ENCODE results near the gene LZTS3.

- TF ChIP-seq, protein P1, sequence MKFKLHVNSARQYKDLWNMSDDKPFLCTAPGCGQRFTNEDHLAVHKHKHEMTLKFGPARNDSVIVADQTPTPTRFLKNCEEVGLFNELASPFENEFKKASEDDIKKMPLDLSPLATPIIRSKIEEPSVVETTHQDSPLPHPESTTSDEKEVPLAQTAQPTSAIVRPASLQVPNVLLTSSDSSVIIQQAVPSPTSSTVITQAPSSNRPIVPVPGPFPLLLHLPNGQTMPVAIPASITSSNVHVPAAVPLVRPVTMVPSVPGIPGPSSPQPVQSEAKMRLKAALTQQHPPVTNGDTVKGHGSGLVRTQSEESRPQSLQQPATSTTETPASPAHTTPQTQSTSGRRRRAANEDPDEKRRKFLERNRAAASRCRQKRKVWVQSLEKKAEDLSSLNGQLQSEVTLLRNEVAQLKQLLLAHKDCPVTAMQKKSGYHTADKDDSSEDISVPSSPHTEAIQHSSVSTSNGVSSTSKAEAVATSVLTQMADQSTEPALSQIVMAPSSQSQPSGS (CRISPR knock-in tag; IDR thresholded peaks at IDR 0.05; ENCODE audit: borderline replicate concordance, low read depth), result no peak
- no peak for TF ChIP-seq NR2C2 (CRISPR knock-in tag; IDR thresholded peaks at IDR 0.05)
- TF ChIP-seq, protein P2, sequence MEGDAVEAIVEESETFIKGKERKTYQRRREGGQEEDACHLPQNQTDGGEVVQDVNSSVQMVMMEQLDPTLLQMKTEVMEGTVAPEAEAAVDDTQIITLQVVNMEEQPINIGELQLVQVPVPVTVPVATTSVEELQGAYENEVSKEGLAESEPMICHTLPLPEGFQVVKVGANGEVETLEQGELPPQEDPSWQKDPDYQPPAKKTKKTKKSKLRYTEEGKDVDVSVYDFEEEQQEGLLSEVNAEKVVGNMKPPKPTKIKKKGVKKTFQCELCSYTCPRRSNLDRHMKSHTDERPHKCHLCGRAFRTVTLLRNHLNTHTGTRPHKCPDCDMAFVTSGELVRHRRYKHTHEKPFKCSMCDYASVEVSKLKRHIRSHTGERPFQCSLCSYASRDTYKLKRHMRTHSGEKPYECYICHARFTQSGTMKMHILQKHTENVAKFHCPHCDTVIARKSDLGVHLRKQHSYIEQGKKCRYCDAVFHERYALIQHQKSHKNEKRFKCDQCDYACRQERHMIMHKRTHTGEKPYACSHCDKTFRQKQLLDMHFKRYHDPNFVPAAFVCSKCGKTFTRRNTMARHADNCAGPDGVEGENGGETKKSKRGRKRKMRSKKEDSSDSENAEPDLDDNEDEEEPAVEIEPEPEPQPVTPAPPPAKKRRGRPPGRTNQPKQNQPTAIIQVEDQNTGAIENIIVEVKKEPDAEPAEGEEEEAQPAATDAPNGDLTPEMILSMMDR (IDR thresholded peaks at IDR 0.05), result no peak
- TF ChIP-seq ZBTB43 (CRISPR knock-in tag; IDR thresholded peaks at IDR 0.05), result no peak
- TF ChIP-seq TEAD4 (CRISPR knock-in tag; IDR thresholded peaks at IDR 0.05), result no peak
- no peak for TF ChIP-seq FOXP1 (CRISPR knock-in tag; IDR thresholded peaks at IDR 0.05; ENCODE audit: borderline replicate concordance)
- TF ChIP-seq ZNF121 (CRISPR knock-in tag; IDR thresholded peaks at IDR 0.05), result no peak
- TF ChIP-seq SMAD3 (CRISPR knock-in tag; IDR thresholded peaks at IDR 0.05; ENCODE audit: borderline replicate concordance), result no peak
- no peak for TF ChIP-seq NFYB (CRISPR knock-in tag; conservative IDR thresholded peaks at IDR 0.05; ENCODE audit: low read depth)
- no peak for TF ChIP-seq ETV6 (CRISPR knock-in tag; IDR thresholded peaks at IDR 0.05)
Measured at GRCh38 chr20:3141757-3142156, 31.6 kb downstream of the LZTS3 start.

All from WTC11 (cell line).